Activated CD8-positive, alpha-beta memory T cell treated with anti-CD3 and anti-CD28 coated beads for 4 hours (primary cell): ENCODE data around the gene FAM110A.
A peak's percentile ranks its signal among the peaks of the same experiment; 100 is the strongest.
"Not testable (repeated sequence)": the region's sequence is repeated elsewhere in the genome, so short reads cannot be mapped to it uniquely, and the experiment has no call there.

Experiments
- DNase-seq, 2 donors: peaks; one replicate each; pipeline ENCODE4 v3.0.0-alpha.2; 2020; ENCODE audit warnings: low read depth in 2 of 2

The FAM110A gene

DNA sequence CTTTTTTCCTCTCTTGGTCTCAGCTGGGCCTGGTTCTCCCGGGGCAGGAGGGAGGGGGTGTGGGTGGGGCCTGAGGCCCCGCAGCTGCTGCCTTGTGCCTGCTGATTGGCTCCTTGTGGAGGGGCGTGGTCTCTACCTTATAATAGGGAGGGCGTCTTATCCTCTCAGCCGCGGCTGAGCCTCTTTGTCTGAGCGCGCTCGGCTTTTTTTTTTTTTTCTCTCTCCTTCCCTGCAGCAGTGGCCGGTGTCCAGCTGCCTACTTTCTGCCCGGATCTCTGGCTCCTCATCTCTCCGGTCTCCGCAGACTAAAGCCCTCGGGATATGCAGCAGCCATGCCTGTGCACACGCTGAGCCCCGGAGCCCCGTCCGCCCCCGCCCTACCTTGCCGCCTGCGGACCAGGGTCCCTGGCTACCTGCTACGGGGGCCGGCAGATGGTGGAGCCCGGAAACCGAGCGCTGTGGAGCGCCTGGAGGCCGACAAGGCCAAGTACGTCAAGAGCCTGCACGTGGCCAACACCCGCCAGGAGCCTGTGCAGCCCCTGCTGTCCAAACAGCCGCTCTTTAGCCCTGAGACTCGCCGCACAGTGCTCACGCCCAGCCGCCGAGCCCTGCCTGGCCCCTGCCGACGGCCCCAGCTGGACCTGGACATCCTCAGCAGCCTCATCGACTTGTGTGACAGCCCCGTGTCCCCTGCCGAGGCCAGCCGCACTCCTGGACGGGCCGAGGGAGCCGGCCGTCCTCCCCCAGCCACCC, 11.1 kb downstream of the FAM110A start:
- peak; percentile 79 to 86 for DNase-seq

DNA sequence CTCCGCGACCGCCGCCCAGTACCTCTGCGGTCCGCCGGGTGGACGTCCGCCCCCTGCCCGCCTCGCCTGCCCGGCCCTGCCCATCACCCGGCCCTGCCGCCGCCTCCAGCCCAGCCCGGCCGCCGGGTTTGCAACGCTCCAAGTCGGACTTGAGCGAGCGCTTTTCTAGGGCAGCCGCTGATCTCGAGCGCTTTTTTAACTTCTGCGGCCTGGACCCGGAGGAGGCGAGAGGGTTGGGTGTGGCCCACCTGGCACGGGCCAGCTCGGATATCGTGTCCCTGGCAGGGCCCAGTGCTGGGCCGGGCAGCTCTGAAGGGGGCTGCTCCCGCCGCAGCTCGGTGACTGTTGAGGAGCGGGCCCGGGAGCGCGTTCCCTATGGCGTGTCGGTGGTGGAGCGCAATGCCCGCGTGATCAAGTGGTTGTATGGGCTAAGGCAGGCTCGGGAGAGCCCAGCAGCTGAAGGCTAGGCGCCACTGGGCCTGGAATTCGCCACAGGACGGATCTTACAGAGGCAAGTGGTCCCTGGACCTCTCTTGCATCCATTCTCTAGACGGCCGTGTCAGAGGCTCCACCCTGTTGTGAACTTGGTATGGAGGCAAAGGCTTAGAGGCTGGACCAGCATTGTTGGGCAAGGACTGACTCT, 11.8 kb downstream of the FAM110A start:
- DNase-seq, result no peak

DNA sequence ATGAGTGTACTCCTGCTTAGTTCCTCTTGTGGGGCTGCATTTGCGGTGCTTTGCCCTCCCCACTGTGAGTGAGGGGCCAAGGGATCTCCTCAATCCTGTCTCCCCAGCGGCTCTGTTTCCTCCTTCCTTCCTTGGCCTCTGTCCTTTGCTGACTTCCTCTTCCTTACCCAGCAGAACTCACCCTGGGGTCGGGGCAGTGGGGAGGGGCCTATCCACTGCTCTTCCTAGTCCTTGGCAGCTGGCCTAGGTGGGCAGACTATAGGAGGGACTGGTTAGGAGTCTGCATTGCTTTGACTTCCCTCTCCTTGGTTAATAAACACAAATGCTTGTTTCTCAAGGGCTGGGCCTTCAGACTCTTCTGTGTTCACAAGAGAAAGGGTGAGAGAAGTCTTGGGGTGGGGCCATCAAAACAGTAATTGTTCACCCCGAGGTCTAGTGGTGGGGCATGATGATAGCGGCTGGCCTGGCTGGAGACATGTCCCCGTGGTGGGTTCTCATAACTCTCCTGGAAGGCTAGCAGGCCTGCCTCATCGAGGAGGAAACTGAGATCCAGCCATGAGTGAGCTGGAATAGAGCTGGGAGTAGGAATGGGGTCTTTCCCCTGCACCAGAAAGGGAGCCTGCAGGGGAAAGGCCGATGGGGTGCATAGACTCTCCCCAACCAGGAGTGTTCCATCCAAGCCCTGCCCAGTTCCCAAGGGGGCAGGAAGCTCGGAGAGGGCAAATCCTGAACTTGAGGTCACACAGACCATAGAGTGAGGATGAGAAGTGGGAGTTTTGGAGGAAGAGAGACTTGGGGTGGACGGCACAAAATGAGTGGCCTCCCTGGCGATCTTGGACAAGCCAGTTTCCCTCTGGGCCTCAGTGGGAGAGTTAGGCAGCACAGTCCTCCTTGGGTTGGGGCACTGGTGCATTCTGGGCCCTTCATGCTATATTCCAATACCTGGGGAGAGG, 12.7 kb downstream of the FAM110A start:
- DNase-seq, result no peak

DNA sequence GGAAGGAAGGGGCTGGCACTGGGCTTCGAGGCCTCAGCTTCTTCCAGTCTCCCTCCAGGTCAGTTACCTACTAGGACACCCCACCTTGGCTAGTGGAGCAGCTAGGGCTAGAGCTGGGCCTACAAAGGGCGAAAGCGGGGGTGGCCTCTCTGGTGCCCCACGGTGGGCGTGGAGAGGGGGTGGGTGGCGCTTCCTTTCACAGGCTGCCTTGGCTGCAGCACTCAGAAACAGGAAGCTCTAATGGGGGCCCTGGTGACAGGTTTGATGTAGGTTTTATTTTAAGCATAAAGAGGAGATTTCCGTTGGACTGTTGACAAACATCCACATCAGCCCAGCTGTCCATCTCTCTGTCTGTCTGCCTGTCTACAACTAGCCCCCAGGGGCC, 13.4 kb downstream of the FAM110A start:
- peak; percentile 30 to 36 for DNase-seq

DNA sequence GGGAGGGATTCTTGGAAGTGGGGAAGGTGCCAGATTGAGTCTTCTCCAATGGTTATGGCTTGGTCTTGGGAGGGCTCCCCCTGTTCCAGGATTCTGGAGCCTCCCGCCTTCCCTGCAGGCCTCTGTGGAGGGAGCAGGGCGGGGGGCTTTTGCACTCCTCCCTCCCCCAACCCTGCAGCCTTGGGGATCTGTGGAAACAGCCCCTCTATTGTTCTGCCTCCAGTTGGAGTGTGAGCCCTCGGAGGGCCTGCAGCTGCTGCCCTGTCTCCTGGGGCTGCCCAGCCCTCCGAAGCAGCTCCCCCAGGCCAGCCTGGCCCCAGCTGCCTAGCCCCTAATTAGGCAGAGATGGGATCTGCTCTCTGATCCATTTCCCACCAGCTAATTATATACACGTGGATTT, 14.7 kb downstream of the FAM110A start:
- DNase-seq, result no peak

DNA sequence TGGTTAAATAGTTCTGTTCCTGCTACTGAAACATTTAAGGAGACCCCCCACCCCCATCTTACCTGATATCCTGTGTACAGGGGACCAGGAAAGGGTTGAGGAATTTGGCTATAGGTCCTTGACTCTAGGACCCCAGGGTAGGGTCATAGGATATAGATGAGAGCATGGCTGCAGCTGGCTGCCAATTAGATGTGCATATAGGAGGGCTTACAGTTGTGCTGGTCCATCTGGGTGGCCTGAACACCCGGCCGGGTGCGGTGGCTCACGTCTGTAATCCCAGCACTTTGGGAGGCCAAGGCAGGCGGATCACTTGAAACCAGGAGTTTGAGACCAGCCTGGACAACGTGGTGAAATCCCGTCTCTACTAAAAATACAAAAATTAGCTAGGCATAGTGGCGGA, 15.2 kb downstream of the FAM110A start:
- not testable (repeated sequence) for DNase-seq

DNA sequence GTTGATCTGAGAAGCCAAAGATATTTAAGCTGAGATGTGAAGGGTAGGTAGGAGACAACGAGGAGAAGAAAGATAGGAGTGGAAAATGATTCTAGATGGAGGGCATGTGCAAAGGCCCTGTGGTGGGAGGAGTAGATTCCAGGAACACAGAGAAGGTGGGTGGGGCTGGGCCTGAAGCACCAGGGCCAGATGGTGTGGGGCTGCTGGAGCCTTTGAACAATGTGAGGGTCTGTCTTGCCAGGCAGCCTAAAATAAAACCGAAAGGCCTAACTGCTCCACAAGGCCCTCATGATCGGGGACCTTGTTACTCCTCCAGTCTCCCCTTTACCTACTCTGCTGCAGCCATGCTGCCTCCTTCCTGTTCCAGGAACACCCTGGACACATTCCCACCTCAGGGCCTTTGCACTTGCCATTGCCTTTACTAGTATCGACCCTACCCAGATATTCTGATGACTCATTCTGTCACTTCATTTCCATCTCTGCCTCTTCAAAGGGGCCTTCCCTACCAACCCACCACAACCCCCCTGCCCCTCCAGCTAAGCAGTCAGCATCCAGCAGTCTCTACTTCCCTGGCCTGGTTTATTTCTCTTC, 20.0 kb downstream of the FAM110A start:
- no peak for DNase-seq

DNA sequence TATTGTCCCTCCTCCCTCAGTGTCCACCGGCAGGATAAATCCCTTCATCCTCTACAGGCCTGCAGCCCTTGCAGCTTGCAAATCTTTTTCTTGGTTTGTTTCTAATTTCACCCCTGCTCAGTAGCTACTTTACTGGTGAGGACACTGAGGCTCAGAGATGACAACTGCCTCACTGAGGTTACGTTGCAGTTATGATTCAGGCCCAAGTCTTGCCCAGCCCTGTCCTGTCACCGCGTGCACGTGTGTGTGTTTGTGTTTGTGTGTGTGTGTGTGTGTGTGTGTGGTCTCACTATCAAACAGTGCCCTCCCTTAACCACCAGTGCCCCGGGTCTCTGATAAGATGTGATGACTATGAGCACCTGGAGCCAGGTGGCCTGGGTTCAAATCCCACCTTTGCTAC, 21.1 kb downstream of the FAM110A start:
- DNase-seq, result no peak

DNA sequence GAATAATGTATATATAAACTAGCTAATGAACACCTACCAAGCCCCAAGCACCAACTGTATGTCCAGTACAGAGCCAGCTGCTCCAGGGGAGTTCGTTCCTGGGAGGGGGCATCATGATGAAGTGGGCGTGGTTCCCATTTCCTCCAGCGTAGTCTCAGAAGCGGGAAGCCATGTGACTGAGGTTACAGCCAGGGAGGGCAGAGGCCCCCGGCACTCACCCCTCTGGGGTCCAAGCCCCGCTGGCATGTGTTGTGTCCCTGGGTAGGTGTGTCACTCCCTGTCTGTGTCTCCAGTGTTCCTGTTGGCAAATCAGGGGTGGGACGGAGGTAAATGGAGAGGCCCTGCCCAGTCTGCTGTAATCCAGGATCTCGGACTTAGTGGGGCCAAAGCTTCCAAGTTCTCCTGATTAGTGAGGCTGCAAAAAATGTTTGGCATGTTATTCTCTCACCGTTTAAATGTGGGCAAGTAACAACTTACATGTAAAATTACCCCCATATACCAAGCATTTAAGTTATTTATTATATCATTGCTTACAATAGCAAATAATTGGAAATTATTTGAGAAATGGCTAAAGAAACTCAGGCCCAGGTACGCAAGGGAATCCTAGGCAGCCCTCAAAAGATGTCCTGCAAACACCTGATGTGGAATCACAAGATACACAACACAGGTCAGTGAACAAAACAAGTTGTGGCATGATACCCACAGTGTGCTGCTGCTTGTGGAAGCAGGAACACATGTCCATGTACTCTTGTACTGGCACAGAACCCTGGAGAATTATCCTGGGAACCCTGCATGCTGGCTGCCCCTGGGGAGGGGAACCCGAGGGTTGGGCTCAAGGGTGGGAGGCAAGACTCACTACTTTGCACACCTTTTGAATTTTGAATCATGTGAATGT, 22.2 kb downstream of the FAM110A start:
- DNase-seq, result no peak

DNA sequence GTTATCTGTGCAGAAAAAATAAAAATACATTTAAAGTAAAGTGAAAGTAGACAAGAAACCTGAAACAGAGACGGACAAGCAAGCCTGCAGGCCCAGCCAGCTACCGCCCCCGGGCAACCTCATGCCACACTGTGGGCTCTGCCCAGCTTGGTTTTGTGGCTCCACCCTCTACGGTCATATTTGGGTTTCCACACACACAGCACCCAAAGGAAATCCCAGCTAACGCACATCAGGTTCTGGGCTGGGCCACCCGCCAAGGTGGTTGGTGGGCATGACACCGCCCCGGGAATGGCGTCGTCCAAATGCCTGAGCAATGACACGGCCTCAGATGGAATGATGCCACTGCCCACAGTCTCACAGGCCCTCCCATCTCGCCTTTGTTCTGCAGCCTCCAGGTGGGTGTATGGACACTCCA, 22.9 kb downstream of the FAM110A start:
- peak; percentile 31 for DNase-seq

DNA sequence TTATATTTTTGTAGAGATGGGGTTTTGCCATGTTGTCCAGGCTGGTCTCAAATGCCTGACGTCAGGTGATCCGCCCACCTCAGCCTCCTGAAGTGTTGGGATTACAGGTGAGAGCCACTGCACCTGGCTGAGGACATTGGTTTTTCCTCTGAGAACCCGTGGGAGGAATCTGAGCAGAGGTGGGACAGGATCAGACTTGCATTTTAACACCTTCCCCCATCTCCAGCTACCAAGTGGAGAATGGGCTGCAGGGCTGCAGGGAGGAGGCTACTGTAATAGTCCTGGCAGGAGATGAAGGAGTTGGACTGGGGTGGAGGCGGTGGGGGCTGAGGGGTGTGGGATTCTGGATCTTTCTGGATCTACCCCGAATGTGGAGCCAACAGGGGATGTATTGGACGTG, 24.5 kb downstream of the FAM110A start:
- no peak for DNase-seq

DNA sequence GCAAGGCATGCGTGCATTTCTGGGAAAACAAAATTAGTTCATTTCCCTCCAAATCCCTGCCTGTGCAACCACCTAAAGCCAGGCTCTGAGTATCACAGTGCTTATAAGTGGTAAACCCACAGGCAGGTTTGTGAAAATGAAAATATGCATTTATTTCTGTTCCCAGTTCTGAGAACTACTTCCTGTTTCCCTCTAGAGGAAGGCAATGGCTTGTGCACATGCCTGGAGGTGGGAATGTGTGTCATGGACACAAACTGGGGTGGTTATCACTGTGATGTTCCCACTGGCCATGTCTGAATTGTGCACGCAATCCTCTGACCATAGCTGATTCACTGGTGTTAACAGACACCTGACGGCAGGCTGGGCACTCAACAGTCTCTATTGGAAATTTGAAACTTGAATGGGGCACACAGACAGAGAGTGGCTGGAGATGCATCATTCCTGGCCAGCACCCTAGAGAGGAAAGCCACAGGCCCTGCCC, 26.3 kb downstream of the FAM110A start:
- no peak for DNase-seq

DNA sequence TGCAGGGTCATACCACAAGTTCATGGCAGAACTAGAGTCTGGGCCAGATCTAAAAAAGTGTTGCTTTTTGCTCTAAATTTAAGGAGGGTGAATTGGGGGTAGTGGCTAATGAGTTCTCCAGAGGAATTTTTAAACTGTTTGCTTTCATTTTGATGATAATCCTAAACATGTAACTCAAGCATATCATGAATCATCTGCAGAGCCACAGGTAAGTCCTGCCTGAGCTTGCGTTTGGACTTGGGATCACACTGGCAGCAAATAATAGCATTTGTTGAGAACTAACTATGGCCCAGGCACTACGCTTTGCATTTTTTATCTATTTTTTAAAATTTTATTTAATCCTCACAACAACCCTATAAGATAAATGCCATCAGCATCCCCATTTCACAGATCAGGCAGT, 27.4 kb downstream of the FAM110A start:
- DNase-seq, result no peak

DNA sequence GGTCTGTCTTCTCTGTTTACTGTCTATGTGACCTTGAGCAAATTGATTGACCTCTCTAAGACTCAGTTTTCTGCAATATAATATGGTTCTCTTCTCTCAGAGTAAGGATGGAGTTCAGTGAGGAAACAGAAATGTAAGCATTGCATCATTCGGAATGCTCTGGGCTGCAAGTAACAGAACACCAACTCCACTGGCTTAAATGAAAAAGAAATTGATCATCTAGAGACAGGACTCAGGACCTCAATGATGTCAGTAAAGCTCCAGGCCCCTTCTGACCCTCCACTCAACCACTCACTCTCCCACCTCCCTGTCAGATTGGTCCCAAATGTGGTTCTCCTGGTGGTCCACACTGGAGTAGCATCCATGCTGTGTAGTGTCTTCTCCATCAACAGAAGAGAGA, 31.9 kb downstream of the FAM110A start:
- no peak for DNase-seq

DNA sequence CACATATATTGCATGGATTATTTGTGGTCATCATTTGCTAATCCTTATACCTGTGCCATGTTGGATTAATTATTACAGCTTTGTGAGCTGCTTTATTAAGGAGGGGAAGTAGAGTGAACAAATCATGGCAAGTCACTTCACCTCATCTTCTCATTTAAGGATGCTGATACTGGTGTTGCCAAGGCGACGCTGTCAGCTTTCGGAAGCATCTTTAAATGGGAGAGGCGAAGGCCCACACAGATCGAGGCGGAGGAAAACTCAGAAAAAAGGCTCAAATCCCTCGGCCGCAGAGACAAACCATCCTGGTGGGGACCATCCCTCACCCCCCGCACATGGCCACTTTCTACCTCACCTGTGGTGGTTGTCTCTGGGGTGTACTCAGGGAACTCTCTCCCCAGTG, 34.8 kb downstream of the FAM110A start:
- no peak for DNase-seq

DNA sequence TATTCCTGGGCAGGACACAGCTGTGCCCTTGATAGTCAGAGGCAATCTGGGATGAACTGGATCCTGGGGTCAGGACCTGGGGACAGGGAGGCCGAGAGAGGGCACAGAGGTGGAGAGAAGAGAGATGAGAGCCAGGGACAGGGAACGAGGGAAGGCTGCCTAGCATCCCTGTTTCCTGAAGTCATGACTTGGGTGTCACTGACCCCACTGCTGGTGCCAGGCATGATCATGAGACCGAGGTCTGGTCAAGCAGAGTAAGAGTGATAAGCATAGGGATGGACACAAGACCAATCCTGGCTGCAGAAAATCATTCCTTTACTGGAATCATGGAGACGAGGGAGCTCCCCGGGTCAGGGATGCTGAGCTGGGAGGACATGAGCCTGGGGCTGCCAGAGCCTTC, 36.1 kb downstream of the FAM110A start:
- DNase-seq, result no peak

DNA sequence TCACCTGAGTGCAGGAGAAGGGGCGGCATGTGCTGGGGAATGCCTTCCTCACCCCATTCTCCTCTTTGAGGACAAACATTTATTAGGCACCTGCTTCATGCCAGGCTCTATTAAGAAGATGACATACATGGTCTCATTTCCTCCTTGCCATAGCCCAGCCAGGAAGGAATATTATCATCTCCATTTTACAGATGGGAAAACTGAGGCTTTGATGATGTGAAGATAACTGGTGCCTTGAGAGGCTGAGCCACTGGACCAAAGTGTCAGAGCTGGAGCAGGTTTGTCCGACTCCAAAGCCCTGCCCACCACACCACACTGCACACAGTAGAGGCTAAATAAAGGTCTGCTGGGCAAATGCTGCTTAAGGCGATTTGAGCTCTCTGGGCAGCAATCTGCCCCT, 37.2 kb downstream of the FAM110A start:
- DNase-seq, result no peak

DNA sequence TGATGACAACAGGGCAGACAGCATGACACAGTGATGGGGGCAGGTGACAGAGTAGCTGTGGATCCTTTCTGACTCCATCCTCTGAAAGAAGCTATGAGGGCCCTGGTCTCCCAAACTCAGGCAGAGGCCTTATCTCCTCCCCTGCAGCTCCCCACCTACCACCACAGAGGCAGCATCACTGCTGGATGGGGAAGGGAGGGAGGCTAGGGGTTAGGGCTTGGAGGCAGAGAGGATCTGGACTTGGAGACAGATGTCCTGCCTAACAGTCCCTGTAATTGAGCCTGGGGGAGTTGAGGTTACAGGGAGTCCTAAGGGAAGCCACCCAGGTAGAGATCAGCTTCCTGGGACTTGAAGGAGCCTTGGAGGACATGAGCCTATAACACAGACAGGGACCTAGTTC, 37.9 kb downstream of the FAM110A start:
- no peak for DNase-seq

DNA sequence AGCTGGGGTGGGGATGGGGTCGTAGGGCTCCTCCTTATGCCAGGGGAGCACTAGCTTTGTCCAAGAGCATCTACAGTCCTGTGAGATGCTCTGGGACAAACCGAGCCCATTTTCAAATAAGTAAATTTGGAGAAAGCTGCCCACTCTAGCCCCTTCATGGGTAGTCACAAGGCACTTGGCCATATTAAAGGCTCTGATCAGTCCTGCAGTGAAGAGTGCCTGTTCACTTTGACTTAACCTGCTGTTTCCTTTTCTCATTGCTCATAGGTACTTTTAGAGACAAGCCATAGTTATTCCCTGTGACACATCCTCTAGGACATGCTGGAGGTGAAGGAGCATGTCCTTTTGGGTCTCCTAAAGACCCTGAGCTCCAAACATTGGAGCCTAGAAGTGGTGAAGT, 38.4 kb downstream of the FAM110A start:
- DNase-seq, result no peak

DNA sequence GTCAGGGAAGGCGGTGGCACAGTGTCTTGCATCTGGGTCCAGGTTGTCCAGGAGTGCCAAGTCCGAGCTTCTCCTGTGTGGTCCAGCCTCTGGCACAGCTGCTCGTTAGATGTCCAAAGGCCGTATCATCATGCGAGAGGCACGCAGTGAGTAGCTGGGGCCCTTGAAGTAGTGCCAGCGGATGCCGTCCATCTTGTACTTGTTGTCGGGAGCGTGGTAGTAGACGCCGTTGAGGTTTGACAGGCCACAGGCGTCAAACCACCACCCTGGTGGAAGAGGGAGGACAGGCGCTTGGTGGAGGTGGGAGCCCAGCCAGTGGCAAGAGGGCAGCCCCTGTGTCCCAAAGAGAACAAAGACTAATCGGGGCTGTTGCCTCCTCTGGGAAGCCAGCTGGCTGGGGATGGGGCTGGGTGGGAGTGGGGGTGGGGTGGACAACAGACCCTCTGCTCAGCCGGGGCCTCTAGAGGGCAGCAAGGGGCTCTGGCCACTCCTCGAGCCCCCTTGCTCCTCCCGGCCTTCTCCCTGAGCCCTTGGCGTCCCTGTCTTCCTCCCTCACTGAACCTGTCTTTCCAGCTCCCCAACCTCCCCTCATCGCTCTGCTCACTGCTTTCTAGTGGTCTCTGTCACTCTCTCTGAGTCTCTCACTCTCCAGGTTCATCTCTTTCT, 39.5 kb downstream of the FAM110A start:
- DNase-seq, result no peak
